OCI-LY3 (cell line): ENCODE results near the gene LIM2.

Source experiments
- CTCF ChIP-seq: fragments of 200-600, 300-600 bp; sonication (generic); IDR thresholded peaks from 2 replicates; pipeline ENCODE4 v1.5.1; 2014; ENCODE audit warnings: antibody characterized with exemption, low read length, low read depth
- EZH2phosphoT487 ChIP-seq: fragments of 200-600 bp; shearing (Covaris generic); IDR thresholded peaks from 2 replicates; pipeline ENCODE4 v1.6.1; 2018; ENCODE audit warnings: antibody characterized with exemption, mixed run types, low read depth

GRCh38 chr19:51352783-51353360 lies 34.9 kb downstream of the LIM2 start:
- TF ChIP-seq CTCF (no peak), EZH2phosphoT487 (no peak)
